Calu3 (cell line): ENCODE data around the gene ACACA. TPM values are rescaled to one million over a fixed set of nuclear protein-coding genes. Genes with fewer than 3 reads are reported as not detected.
A peak's percentile ranks its signal among the peaks of the same experiment; 100 is the strongest.
"Not testable (repeated sequence)": the region's sequence is repeated elsewhere in the genome, so short reads cannot be mapped to it uniquely, and the experiment has no call there.

Experiments
- BruUV-seq: library from RNA; stranded (reverse); fragments of 400-500 nt; replicated peaks from 2 replicates; lab custom pipeline; 2021; lab: Mats Ljungman, UMichigan
- CTCF ChIA-PET: fragments of 300-600 bp; sonication (Branson Sonifier 250); formaldehyde crosslinking; loops from one replicate; lab custom pipeline; 2022; ENCODE audit warnings: antibody characterized with exemption; lab: Charles Lee
- DNase-seq: peaks from one replicate; pipeline ENCODE4 v3.0.0; 2022
- H3K27ac Mint-ChIP-seq: one replicate; pipeline ENCODE4 v1.8.0; 2022; ENCODE audit warnings: mixed read lengths; ENCODE audit not compliant: unreplicated experiment
- H3K27me3 Mint-ChIP-seq: one replicate; pipeline ENCODE4 v1.8.0; 2022; ENCODE audit warnings: mixed read lengths; ENCODE audit not compliant: unreplicated experiment
- H3K36me3 Mint-ChIP-seq: one replicate; pipeline ENCODE4 v1.8.0; 2022; ENCODE audit warnings: mild to moderate bottlenecking, moderate library complexity, mixed read lengths; ENCODE audit not compliant: insufficient read depth, unreplicated experiment
- H3K4me1 Mint-ChIP-seq: one replicate; pipeline ENCODE4 v1.8.0; 2022; ENCODE audit warnings: mild to moderate bottlenecking, low read depth, mixed read lengths; ENCODE audit not compliant: unreplicated experiment
- H3K4me3 Mint-ChIP-seq: one replicate; pipeline ENCODE4 v1.8.0; 2022; ENCODE audit warnings: mild to moderate bottlenecking, low read depth, moderate library complexity, mixed read lengths; ENCODE audit not compliant: unreplicated experiment
- H3K9me3 Mint-ChIP-seq: one replicate; pipeline ENCODE4 v1.8.0; 2022; ENCODE audit warnings: low read depth, mixed read lengths; ENCODE audit not compliant: unreplicated experiment
- intact Hi-C: fragments of 100-400 bp; cut with micrococcal nuclease; formaldehyde crosslinking; loops from one replicate; pipeline ENCODE4 v1.10.0; 2022; ENCODE audit not compliant: unreplicated experiment
- total RNA-seq: library from RNA; stranded (reverse); gene quantifications from 2 replicates; pipeline ENCODE4 v1.2.3, GENCODE V29; 2022
- TF ChIP-seq, protein P1 (sequence below): fragments of 200-600 bp; IDR thresholded peaks from one replicate; pipeline ENCODE4 v1.8.0; 2022; ENCODE audit warnings: antibody characterized with exemption; ENCODE audit not compliant: unreplicated experiment

ACACA gene
- total RNA-seq, 1 experiment from 2014 or later, result 392 TPM

DNA sequence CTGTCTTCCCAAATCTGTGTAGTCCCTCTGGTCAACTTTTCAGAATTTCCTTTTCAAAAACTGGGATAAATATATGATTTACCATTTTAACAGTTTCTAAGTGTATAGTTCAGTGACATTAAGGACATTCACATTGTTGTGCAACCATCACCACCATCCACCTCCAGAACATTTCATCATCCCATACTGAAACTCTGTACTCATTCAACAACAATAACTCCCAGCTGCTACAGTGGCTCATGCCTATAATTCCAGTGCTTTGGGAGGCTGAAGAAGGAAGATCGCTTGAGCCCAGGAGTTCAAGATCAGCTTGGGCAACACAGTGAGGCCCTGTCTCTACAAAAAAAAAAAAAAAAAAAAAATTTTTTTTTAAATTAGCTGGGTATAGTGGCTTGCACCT lies 326.9 kb downstream of the ACACA start:
- no peak overlapping the region for H3K27ac Mint-ChIP-seq
- H3K4me1 Mint-ChIP-seq, result no peaks in the 10 kb centered on the region
- no TSS peak for BruUV-seq
- peaks cover 4% of the 10 kb centered on the region for H3K9me3 Mint-ChIP-seq
- intact Hi-C loops, result no loop called here
- TF ChIP-seq, protein P1, sequence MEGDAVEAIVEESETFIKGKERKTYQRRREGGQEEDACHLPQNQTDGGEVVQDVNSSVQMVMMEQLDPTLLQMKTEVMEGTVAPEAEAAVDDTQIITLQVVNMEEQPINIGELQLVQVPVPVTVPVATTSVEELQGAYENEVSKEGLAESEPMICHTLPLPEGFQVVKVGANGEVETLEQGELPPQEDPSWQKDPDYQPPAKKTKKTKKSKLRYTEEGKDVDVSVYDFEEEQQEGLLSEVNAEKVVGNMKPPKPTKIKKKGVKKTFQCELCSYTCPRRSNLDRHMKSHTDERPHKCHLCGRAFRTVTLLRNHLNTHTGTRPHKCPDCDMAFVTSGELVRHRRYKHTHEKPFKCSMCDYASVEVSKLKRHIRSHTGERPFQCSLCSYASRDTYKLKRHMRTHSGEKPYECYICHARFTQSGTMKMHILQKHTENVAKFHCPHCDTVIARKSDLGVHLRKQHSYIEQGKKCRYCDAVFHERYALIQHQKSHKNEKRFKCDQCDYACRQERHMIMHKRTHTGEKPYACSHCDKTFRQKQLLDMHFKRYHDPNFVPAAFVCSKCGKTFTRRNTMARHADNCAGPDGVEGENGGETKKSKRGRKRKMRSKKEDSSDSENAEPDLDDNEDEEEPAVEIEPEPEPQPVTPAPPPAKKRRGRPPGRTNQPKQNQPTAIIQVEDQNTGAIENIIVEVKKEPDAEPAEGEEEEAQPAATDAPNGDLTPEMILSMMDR, result no peak
- CTCF ChIA-PET, result interaction anchor here (1.0 to 1.9 kb wide), 2 partner anchors 11 to 12 kb away, joined by 3 to 8 read pairs; no protein-coding TSS in a partner anchor
- peaks cover 16% of the 10 kb centered on the region for H3K36me3 Mint-ChIP-seq
- no peak overlapping the region for H3K4me3 Mint-ChIP-seq
- DNase-seq, result no peak
- H3K27me3 Mint-ChIP-seq, result no peaks in the 10 kb centered on the region

DNA sequence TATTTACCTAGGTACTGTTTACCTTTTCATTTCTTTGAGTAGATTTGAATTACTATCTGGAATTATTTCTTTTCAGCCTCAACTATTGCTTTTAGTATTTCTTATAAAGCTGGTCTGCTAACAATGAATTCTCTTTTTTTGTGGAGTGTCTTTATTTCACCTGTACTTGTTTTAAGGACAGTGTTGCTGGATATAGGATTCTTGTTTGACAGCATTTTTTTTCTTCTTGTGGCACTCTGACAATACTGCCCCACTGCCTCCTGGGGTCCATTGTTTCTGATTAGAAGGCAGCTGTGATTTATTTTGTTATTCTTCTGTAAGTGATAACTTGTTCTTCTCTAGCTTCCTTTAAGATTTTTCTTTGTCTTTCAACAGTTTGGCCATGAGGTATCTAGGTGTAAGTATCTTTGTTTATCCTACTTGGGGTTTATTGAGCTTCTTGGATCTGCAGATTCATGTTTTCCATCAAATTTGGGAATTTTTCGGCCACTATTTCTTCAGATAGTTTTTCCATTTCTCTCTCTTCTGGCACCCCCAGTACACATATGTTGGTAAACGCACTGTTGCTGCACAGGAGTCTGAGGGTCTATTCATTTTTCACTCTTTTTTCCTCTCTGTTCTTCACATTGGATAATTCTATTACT lies 327.4 kb downstream of the ACACA start:
- no peaks in the 10 kb centered on the region for H3K27me3 Mint-ChIP-seq
- H3K9me3 Mint-ChIP-seq, result peaks cover 4% of the 10 kb centered on the region
- DNase-seq, result no peak
- CTCF ChIA-PET, result interaction anchor here (1.0 to 1.9 kb wide), 2 partner anchors 11 to 12 kb away, joined by 3 to 8 read pairs; no protein-coding TSS in a partner anchor
- no peak overlapping the region for H3K4me3 Mint-ChIP-seq
- intact Hi-C loops, result no loop called here
- TF ChIP-seq, protein P1, result no peak
- H3K36me3 Mint-ChIP-seq, result peaks cover 13% of the 10 kb centered on the region
- no peak overlapping the region for H3K27ac Mint-ChIP-seq
- H3K4me1 Mint-ChIP-seq, result no peaks in the 10 kb centered on the region
- BruUV-seq, result TSS peak; percentile 18

DNA sequence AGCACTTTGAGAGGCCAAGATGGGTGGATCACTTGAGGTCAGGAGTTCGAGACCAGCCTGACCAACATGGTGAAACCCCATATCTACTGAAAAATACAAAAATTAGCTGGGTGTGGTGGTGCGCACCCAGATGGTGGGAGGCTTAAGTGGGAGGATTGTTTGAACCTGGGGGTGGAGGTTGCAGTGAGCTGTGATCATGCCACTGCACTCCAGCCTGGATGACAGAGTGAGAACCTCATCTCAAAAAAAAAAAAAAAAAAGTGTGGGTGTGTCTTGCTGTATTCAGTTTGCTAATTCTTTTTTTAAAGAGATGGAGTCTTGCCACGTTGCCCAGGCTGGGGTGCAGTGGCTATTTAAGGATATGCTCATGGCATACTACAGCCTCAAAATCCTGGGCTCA lies 333.2 kb downstream of the ACACA start:
- intact Hi-C loops, H3K27me3 Mint-ChIP-seq, H3K4me3 Mint-ChIP-seq, DNase-seq, H3K4me1 Mint-ChIP-seq, H3K9me3 Mint-ChIP-seq, BruUV-seq, H3K27ac Mint-ChIP-seq, H3K36me3 Mint-ChIP-seq: not testable (repeated sequence)
- CTCF ChIA-PET, result interaction anchor here (0.7 to 1.1 kb wide), 3 partner anchors 11 to 310 kb away, joined by 3 to 12 read pairs (median 4); no protein-coding TSS in a partner anchor

DNA sequence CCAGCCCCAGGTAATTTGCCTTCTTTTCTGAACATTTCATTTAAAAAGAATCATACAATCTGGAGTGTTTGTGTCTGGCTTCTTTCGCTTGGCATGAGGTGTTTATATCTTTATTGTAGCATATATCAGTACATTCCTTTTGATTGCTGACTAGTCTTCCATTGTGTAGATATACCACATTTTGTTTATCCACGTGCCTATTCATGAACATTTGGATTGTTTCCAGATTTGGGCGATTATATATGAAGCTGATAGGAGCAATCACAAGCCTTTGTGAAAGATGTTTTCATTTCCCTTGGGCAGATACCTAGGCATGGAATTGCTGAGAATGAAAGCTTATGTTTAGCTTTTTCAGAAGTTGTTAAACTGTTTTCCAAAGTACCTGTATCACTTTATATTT lies 337.5 kb downstream of the ACACA start:
- CTCF ChIA-PET, result interaction anchor here (0.6 to 1.9 kb wide), 4 partner anchors 14 to 148 kb away, joined by 4 to 17 read pairs (median 7); no protein-coding TSS in a partner anchor
- DNase-seq, result no peak
- no peak overlapping the region for H3K27ac Mint-ChIP-seq
- no peaks in the 10 kb centered on the region for H3K9me3 Mint-ChIP-seq
- H3K4me1 Mint-ChIP-seq, result peaks cover 19% of the 10 kb centered on the region
- no peaks in the 10 kb centered on the region for H3K36me3 Mint-ChIP-seq
- TF ChIP-seq, protein P1, result no peak
- intact Hi-C loops, result loop anchor here (5.0 kb wide), 1 partner anchor 442 kb away; no protein-coding TSS in a partner anchor
- BruUV-seq, result no TSS peak
- H3K4me3 Mint-ChIP-seq, result no peak overlapping the region
- peaks cover 32% of the 10 kb centered on the region for H3K27me3 Mint-ChIP-seq
